Sigmoid colon (tissue), 4 donors: Measurements from ENCODE around the gene PCDHGB6.

Experiments used
- CTCF ChIP-seq, 4 experiments: fragments of 450-650 bp in 3 of 4; fragments of 200-600 bp in 1 of 4; IDR thresholded peaks; one replicate each; pipeline ENCODE4 v1.5.1; 2016 to 2019; ENCODE audit warnings: antibody characterized with exemption in 4 of 4, mild to moderate bottlenecking in 3 of 4, moderate library complexity in 2 of 4
- POLR2A ChIP-seq, 2 donors: fragments of 450-650 bp; IDR thresholded peaks; one replicate each; pipeline ENCODE4 v1.6.1; 2016; ENCODE audit warnings: antibody characterized with exemption in 2 of 2, mild to moderate bottlenecking in 2 of 2, moderate library complexity in 2 of 2
- POLR2AphosphoS5 ChIP-seq, 4 donors: sonication (generic); formaldehyde crosslinking; IDR thresholded peaks; one replicate each; pipeline ENCODE4 v1.6.1; 2017; ENCODE audit warnings: antibody characterized with exemption in 4 of 4

GRCh38 chr5:141382469-141383294, 25.1 kb upstream of the PCDHGB6 start, which contains the start of gene PCDHGA7:
- TF ChIP-seq CTCF (IDR thresholded peaks at IDR 0.05) = no peak
- TF ChIP-seq POLR2A (IDR thresholded peaks at IDR 0.05) = no peak
- TF ChIP-seq POLR2AphosphoS5 (IDR thresholded peaks at IDR 0.05) = no peak
